HepG2 (cell line): ENCODE measurements around the gene AJM1. TPM values are rescaled to one million over a fixed set of nuclear protein-coding genes. Genes with fewer than 3 reads are reported as not detected.
A peak's percentile ranks its signal among the peaks of the same experiment; 100 is the strongest.

ENCODE experiments used
- ATF4 ChIP-seq, 2 experiments: fragments of 450-650 bp in 1 of 2; sonication (generic) in 1 of 2; formaldehyde crosslinking; IDR thresholded peaks; 2 replicates each; pipeline versions ENCODE4 v1.5.0 to v1.8.0; 2020 to 2022; ENCODE audit warnings: mild to moderate bottlenecking in 1 of 2, missing genetic modification reagents in 1 of 2
- BORCS8-MEF2B ChIP-seq: sonication (generic); formaldehyde crosslinking; IDR thresholded peaks from 2 replicates; pipeline ENCODE4 v1.8.0; 2022; ENCODE audit warnings: mild to moderate bottlenecking, missing genetic modification reagents
- E2F1 ChIP-seq: sonication (generic); formaldehyde crosslinking; IDR thresholded peaks from 2 replicates; pipeline ENCODE4 v1.5.0; 2020; ENCODE audit warnings: missing genetic modification reagents
- FOXK2 ChIP-seq: fragments of 450-650 bp; IDR thresholded peaks from 2 replicates; pipeline ENCODE4 v1.6.1; 2016
- GATAD2A ChIP-seq: IDR thresholded peaks from 2 replicates; pipeline ENCODE4 v1.6.1; 2016
- MTA1 ChIP-seq: sonication (generic); formaldehyde crosslinking; IDR thresholded peaks from 2 replicates; pipeline ENCODE4 v1.4.0; 2020; ENCODE audit warnings: missing genetic modification reagents, mild to moderate bottlenecking, borderline replicate concordance
- PAX8 ChIP-seq: sonication (generic); formaldehyde crosslinking; IDR thresholded peaks from 2 replicates; pipeline ENCODE4 v1.8.0; 2022; ENCODE audit warnings: mild to moderate bottlenecking, missing genetic modification reagents, borderline replicate concordance
- PCBP2 ChIP-seq: fragments of 200-400 bp; formaldehyde crosslinking; optimal IDR thresholded peaks from 2 replicates; pipeline ENCODE3; 2018; ENCODE audit warnings: low read length, low read depth; ENCODE audit not compliant: poor library complexity, severe bottlenecking
- SRSF1 ChIP-seq: fragments of 200-400 bp; formaldehyde crosslinking; optimal IDR thresholded peaks from 2 replicates; pipeline ENCODE3; 2017; ENCODE audit warnings: mild to moderate bottlenecking, low read depth, low read length, moderate library complexity
- TBX3 ChIP-seq: fragments of 450-650 bp; IDR thresholded peaks from 2 replicates; pipeline ENCODE4 v1.6.1; 2017; ENCODE audit warnings: antibody characterized with exemption, mild to moderate bottlenecking, inconsistent platforms, borderline replicate concordance
- TCF12 ChIP-seq, 2 experiments: fragments of 450-650 bp in 1 of 2; sonication (generic) in 1 of 2; formaldehyde crosslinking in 1 of 2; IDR thresholded peaks; 2 replicates each; pipeline versions ENCODE4 v1.6.1 to v1.8.0; 2017 to 2022; ENCODE audit warnings: antibody characterized with exemption in 1 of 2, mild to moderate bottlenecking in 1 of 2, missing genetic modification reagents in 1 of 2, moderate library complexity in 1 of 2
- TRIM22 ChIP-seq: fragments of 450-650 bp; IDR thresholded peaks from 2 replicates; pipeline ENCODE4 v1.6.1; 2017
- YEATS2 ChIP-seq: sonication (generic); formaldehyde crosslinking; IDR thresholded peaks from 2 replicates; pipeline ENCODE4 v1.4.0; 2020; ENCODE audit warnings: missing genetic modification reagents, borderline replicate concordance
- ZFX ChIP-seq: sonication (generic); formaldehyde crosslinking; IDR thresholded peaks from 2 replicates; pipeline ENCODE4 v1.4.0; 2020; ENCODE audit warnings: mild to moderate bottlenecking, low read depth, missing genetic modification reagents, moderate library complexity
- ZFYVE20 ChIP-seq: sonication (generic); formaldehyde crosslinking; IDR thresholded peaks from 2 replicates; pipeline ENCODE4 v1.8.0; 2023; ENCODE audit warnings: low read depth, mild to moderate bottlenecking, moderate library complexity, missing genetic modification reagents, borderline replicate concordance
- ZNF317 ChIP-seq: sonication (generic); formaldehyde crosslinking; IDR thresholded peaks from 2 replicates; pipeline ENCODE4 v1.5.0; 2020; ENCODE audit warnings: mild to moderate bottlenecking, missing genetic modification reagents
- ZNF343 ChIP-seq: sonication (generic); formaldehyde crosslinking; IDR thresholded peaks from 2 replicates; pipeline ENCODE4 v1.4.0; 2020; ENCODE audit warnings: mild to moderate bottlenecking, missing genetic modification reagents
- ZSCAN29 ChIP-seq: sonication (generic); formaldehyde crosslinking; conservative IDR thresholded peaks from 2 replicates; pipeline ENCODE4 v1.4.0; 2020; ENCODE audit warnings: mild to moderate bottlenecking, missing genetic modification reagents
- polyA plus RNA-seq, 8 experiments: library from polyadenylated mRNA; depleted of rRNA in 3 of 8; stranded (reverse) in 7 of 8; unstranded in 1 of 8; fragments of >200 nt; fragmentation: Illumina TruSeq in 4 of 8; extraction: Trizol in 4 of 8; gene quantifications; 2 replicates each; pipeline versions ENCODE4 v1.2.1 to v1.2.3, GENCODE V29; 2011 to 2016; ENCODE audit warnings: low read depth in 4 of 8, missing spikeins in 1 of 8, mixed read lengths in 1 of 8; ENCODE audit not compliant: insufficient read depth in 1 of 8
- total RNA-seq, 5 experiments: library from RNA; depleted of rRNA; stranded (reverse); fragments of >200 nt; fragmentation: Illumina TruSeq; extraction: Trizol; gene quantifications; 2 replicates each; pipeline ENCODE4 v1.2.3, GENCODE V29; 2016; ENCODE audit warnings: low read depth in 1 of 5
- TF ChIP-seq, protein P1 (sequence below): sonication (generic); formaldehyde crosslinking; IDR thresholded peaks from 2 replicates; pipeline ENCODE4 v1.4.0; 2020; ENCODE audit warnings: missing genetic modification reagents
- TF ChIP-seq, protein P2 (sequence below): sonication (generic); formaldehyde crosslinking; IDR thresholded peaks from 2 replicates; pipeline ENCODE4 v1.4.0; 2020; ENCODE audit warnings: missing genetic modification reagents, mild to moderate bottlenecking, borderline replicate concordance
- TF ChIP-seq, protein P3 (sequence below): sonication (generic); formaldehyde crosslinking; IDR thresholded peaks from 2 replicates; pipeline ENCODE4 v1.5.0; 2020; ENCODE audit warnings: mild to moderate bottlenecking, low read depth, missing genetic modification reagents, borderline replicate concordance

AJM1 gene
- total and polyA plus RNA-seq, 2 of the 13 experiments (the other 11 are each of a cell fraction or from before 2014, with no cell fraction given), result 1.1 to 1.2 TPM

DNA sequence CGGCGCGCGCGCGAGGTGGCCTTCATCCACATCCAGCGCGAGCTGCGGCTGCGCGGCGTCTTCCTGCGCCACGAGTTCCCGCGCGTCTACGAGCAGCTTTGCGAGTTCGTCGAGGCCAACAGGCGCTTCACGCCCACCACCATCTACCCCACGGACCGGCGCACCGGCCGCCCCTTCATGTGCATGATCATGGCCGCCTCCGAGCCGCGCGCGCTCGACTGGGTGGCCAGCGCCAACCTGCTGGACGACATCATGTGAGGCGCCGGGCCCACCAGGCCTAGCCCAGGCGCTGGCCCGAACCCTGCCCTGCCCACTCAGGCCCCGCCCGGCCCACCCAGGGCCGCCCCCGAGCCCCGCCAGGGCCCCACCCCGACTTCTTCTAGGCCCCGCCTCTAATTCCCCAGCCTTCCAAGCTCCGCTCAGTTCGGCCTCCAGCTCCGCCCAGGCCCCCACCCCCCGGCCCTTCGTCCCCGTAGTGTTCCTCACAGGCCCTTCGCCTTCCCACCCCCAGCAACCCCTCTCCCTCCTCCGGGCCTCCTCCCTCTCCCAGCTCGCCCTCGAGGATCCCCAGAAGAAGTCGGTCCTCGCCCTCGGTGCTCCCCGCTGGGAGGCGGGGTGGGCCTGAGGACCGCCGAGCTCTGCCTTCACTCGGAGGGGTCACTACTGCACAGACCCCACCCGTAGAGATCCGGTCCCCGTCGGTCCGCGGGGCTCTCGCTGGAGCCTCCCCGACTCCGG is 5.0 kb downstream of the AJM1 start (continued):
- TF ChIP-seq, protein P1, sequence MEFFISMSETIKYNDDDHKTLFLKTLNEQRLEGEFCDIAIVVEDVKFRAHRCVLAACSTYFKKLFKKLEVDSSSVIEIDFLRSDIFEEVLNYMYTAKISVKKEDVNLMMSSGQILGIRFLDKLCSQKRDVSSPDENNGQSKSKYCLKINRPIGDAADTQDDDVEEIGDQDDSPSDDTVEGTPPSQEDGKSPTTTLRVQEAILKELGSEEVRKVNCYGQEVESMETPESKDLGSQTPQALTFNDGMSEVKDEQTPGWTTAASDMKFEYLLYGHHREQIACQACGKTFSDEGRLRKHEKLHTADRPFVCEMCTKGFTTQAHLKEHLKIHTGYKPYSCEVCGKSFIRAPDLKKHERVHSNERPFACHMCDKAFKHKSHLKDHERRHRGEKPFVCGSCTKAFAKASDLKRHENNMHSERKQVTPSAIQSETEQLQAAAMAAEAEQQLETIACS (CRISPR knock-in tag), result no peak
- TF ChIP-seq PAX8, result no peak
- 0 out of 2 replicates have a peak, but pooled peaks have one; percentile 25 for TF ChIP-seq ZSCAN29 (CRISPR knock-in tag)
- TF ChIP-seq, protein P2, sequence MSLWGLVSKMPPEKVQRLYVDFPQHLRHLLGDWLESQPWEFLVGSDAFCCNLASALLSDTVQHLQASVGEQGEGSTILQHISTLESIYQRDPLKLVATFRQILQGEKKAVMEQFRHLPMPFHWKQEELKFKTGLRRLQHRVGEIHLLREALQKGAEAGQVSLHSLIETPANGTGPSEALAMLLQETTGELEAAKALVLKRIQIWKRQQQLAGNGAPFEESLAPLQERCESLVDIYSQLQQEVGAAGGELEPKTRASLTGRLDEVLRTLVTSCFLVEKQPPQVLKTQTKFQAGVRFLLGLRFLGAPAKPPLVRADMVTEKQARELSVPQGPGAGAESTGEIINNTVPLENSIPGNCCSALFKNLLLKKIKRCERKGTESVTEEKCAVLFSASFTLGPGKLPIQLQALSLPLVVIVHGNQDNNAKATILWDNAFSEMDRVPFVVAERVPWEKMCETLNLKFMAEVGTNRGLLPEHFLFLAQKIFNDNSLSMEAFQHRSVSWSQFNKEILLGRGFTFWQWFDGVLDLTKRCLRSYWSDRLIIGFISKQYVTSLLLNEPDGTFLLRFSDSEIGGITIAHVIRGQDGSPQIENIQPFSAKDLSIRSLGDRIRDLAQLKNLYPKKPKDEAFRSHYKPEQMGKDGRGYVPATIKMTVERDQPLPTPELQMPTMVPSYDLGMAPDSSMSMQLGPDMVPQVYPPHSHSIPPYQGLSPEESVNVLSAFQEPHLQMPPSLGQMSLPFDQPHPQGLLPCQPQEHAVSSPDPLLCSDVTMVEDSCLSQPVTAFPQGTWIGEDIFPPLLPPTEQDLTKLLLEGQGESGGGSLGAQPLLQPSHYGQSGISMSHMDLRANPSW (CRISPR knock-in tag), result no peak
- no peak for TF ChIP-seq PCBP2
- TF ChIP-seq, protein P3, sequence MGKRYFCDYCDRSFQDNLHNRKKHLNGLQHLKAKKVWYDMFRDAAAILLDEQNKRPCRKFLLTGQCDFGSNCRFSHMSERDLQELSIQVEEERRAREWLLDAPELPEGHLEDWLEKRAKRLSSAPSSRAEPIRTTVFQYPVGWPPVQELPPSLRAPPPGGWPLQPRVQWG (CRISPR knock-in tag), result no peak
- TF ChIP-seq ZFYVE20, result no peak
- no peak; the same call in 1 of the 2 replicates for TF ChIP-seq ZNF317 (CRISPR knock-in tag)
- TF ChIP-seq TBX3, result no peak
- TF ChIP-seq E2F1, result no peak
- TF ChIP-seq ZNF343 (CRISPR knock-in tag), result peak; percentile 20; the same call in 1 of the 2 replicates
- peak; percentile 73 for TF ChIP-seq SRSF1
- TF ChIP-seq FOXK2, result no peak
- TF ChIP-seq TRIM22, result no peak
- no peak for TF ChIP-seq YEATS2 (CRISPR knock-in tag)
- peak; percentile 16; the same call in 1 of the 2 replicates for TF ChIP-seq MTA1 (CRISPR knock-in tag)
- TF ChIP-seq GATAD2A (CRISPR knock-in tag), result no peak
- TF ChIP-seq BORCS8-MEF2B (CRISPR knock-in tag), result no peak
- TF ChIP-seq TCF12 (IDR thresholded peaks at IDR 0.05), result no peak
- no peak for TF ChIP-seq TCF12 (CRISPR knock-in tag; IDR thresholded peaks at IDR 0.05)
- no peak for TF ChIP-seq ATF4 (CRISPR knock-in tag; IDR thresholded peaks at IDR 0.05)
- TF ChIP-seq ZFX (CRISPR knock-in tag), result peak; percentile 65; the same call in 1 of the 2 replicates
